Fibroblast of lung (primary cell): Measurements from ENCODE around the gene XK.

ENCODE experiments used
- CTCF ChIP-seq, 2 donors: IDR thresholded peaks in 1 of 2; conservative IDR thresholded peaks in 1 of 2; 1 replicate in 1 of 2; 2 replicates in 1 of 2; pipeline ENCODE4 v1.5.1; 2011 to 2012; ENCODE audit warnings: low read length in 2 of 2, control low read depth in 1 of 2, inconsistent platforms in 1 of 2, low read depth in 1 of 2, mild to moderate bottlenecking in 1 of 2
- EZH2 ChIP-seq: IDR thresholded peaks from 2 replicates; pipeline ENCODE4 v1.5.1; 2012; ENCODE audit warnings: low read length, control low read depth, mild to moderate bottlenecking; ENCODE audit errors: missing control alignments

- TF ChIP-seq EZH2: no peak
- TF ChIP-seq CTCF (conservative IDR thresholded peaks at IDR 0.05 in 1 of 2, IDR thresholded peaks at IDR 0.05 in 1 of 2; ENCODE audit: low read depth in 1 of 2, low read length in 2 of 2): no peak
Measured at GRCh38 chrX:37746951-37747350, 61.4 kb downstream of the XK start.
